C4-2B (cell line): ENCODE measurements around the gene MLEC.

Source experiments
- H3K27ac ChIP-seq: fragments of 450-650 bp; 2 replicates; pipeline ENCODE4 v1.5.1; 2017
- CTCF ChIP-seq: fragments of 450-650 bp; conservative IDR thresholded peaks from 2 replicates; pipeline ENCODE4 v1.5.1; 2017; ENCODE audit warnings: mild to moderate bottlenecking
- ZFX ChIP-seq: fragments of 450-650 bp; IDR thresholded peaks from 2 replicates; pipeline ENCODE4 v1.6.1; 2017

Gene MLEC

GRCh38 chr12:120646044-120646443 is 40.9 kb upstream of the MLEC start:
- TF ChIP-seq ZFX (no peak), CTCF (no peak)

GRCh38 chr12:120647375-120647755 is 39.6 kb upstream of the MLEC start:
- TF ChIP-seq ZFX: no peak
- no peak for TF ChIP-seq CTCF
- H3K27ac ChIP-seq: no peak overlapping the region

More at GRCh38 chr12:120646044-120646443, 40.9 kb upstream of the MLEC start:
- H3K27ac ChIP-seq: no peak overlapping the region

- H3K27ac ChIP-seq: no peak overlapping the region
- TF ChIP-seq CTCF (peak; percentile 66), ZFX (no peak)
These were observed 37.3 kb upstream of the MLEC start for GRCh38 chr12:120649442-120650232.

GRCh38 chr12:120650233-120650690 is 36.7 kb upstream of the MLEC start:
- H3K27ac ChIP-seq: no peak overlapping the region
- TF ChIP-seq ZFX: no peak
- no peak for TF ChIP-seq CTCF

GRCh38 chr12:120651821-120652220 is 35.1 kb upstream of the MLEC start:
- TF ChIP-seq CTCF (no peak), ZFX (no peak)
- H3K27ac ChIP-seq: no peak overlapping the region

- TF ChIP-seq CTCF (no peak), ZFX (no peak)
- no peak overlapping the region for H3K27ac ChIP-seq
These were observed 34.1 kb upstream of the MLEC start for GRCh38 chr12:120652656-120653435.

GRCh38 chr12:120653611-120654010 is 33.3 kb upstream of the MLEC start:
- H3K27ac ChIP-seq: no peak overlapping the region
- TF ChIP-seq CTCF (no peak), ZFX (no peak)
